Mucosa of stomach (tissue), 1 donor: ENCODE measurements around the gene PAX8.

ENCODE experiments used
- H3K27me3 ChIP-seq: one replicate; pipeline ENCODE4 v1.7.0; 2013; ENCODE audit warnings: mild to moderate bottlenecking, low read length; ENCODE audit not compliant: control insufficient read depth, insufficient read depth
- H3K36me3 ChIP-seq: one replicate; pipeline ENCODE4 v1.7.0; 2013; ENCODE audit warnings: low read length; ENCODE audit not compliant: control insufficient read depth, insufficient read depth
- H3K4me1 ChIP-seq: one replicate; pipeline ENCODE4 v1.7.0; 2013; ENCODE audit warnings: mild to moderate bottlenecking, low read length; ENCODE audit not compliant: control insufficient read depth, insufficient read depth
- H3K4me3 ChIP-seq: one replicate; pipeline ENCODE4 v1.7.0; 2013; ENCODE audit warnings: low read length
- H3K9ac ChIP-seq: one replicate; pipeline ENCODE4 v1.7.0; 2013; ENCODE audit warnings: mild to moderate bottlenecking, low read length, moderate library complexity
- H3K9me3 ChIP-seq: one replicate; pipeline ENCODE4 v1.7.0; 2013; ENCODE audit warnings: mild to moderate bottlenecking, low read length, moderate library complexity; ENCODE audit not compliant: control insufficient read depth
- donor health status: Pancreatic carcinoma.

PAX8 gene

DNA sequence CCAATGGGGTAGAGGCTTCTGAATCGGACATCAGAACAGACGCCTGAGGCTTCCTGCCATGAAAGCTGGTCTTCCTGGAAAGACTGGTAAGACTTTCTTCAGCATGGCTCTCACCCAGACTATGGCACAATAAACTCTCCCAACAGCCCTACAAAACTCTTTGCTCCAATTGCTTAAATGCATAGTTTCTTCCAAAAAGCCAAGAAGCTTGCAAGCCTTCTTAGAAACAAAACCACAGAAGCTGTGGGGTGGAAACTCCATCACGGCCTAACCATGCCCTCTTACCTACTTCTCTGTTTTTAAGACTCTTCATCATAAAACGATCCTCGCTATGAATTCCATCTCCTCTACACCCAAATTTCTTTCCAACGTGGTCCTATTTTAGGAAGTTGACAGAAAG lies 48.2 kb downstream of the PAX8 start:
- no peaks in the 10 kb centered on the region for H3K36me3 ChIP-seq
- H3K27me3 ChIP-seq: no peaks in the 10 kb centered on the region
- H3K9me3 ChIP-seq: no peaks in the 10 kb centered on the region
- no peak overlapping the region for H3K9ac ChIP-seq
- H3K4me1 ChIP-seq: peaks cover 9% of the 10 kb centered on the region
- H3K4me3 ChIP-seq: no peak overlapping the region

DNA sequence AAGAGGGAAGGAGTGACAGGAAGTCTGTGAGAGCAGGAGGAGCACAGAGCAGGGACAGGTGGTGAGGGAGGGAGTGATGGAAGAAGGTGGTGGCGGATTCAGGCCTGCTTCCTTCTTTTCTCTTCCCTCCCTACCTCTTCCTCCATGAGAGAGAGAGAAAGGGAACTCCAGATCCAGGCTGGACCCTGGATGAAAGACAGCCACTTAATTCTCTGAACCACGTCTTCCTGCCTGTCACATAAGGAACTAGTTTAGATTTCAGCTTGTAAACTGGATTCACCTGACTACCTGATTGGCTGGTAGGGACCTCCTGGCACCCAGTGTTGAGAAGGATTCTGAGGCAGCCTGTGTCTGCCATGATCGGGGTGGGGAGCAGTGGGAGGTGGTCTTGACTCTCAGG lies 48.9 kb downstream of the PAX8 start:
- Histone ChIP-seq H3K36me3 (no peaks in the 10 kb centered on the region), H3K9me3 (no peaks in the 10 kb centered on the region), H3K27me3 (no peaks in the 10 kb centered on the region), H3K4me3 (no peak overlapping the region), H3K9ac (no peak overlapping the region), H3K4me1 (peaks cover 15% of the 10 kb centered on the region)

DNA sequence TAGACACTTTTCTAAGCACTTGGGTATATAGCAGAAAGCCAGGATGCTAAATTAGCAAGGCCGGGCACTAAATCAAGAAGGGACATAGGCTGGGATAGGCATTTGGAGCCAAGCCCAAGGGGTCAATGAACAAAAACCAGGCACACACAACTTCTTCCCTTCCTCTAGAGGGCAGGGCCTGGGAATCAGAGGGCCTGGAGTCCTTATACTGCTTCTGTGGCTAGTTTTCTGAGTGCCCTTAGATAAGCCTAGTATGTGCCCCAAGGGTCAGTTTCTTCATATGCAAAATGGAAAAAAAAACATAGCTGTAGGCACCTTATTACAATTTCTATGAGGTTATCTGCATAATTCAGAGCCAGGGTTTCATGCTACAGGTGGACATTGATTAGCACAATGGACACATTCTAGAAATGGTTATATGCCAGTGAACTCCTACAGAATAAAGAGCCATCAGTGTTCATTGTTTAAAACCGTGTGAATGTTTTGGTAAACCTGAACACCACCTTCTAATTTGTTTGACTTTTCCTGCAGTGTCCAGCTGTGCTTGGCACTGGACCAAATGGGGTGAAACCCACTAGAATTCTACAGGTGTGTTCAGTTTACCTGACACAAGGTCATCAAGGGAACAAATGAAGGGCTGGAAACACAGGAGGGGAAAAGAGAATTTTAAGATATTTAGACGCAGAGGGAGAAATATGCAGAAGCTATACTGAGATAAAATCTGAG lies 49.6 kb downstream of the PAX8 start:
- Histone ChIP-seq H3K4me3 (no peak overlapping the region), H3K9ac (no peak overlapping the region), H3K9me3 (no peaks in the 10 kb centered on the region), H3K36me3 (no peaks in the 10 kb centered on the region), H3K27me3 (no peaks in the 10 kb centered on the region), H3K4me1 (peaks cover 15% of the 10 kb centered on the region)

DNA sequence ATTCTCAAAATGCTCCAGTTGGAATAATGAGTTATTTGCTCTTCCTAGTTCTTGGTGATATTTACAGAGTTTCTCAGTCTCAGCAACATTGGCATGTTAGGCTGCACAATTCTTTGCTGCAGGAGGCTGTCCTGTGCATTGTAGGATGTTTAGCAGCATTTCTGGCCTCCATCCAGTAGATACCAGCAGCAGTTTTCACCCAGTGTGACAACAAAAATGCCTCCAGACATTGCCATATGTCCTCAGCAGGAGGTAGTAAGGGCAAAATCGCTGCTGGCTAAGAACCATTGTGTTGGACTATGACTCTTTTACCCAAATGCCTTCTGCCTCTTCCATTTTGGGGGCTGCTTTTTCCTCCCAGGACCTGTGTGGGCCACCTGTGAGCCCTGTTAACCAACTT lies 50.4 kb downstream of the PAX8 start:
- Histone ChIP-seq H3K9me3 (no peaks in the 10 kb centered on the region), H3K9ac (no peak overlapping the region), H3K4me3 (no peak overlapping the region), H3K4me1 (peaks cover 15% of the 10 kb centered on the region), H3K36me3 (no peaks in the 10 kb centered on the region), H3K27me3 (no peaks in the 10 kb centered on the region)

DNA sequence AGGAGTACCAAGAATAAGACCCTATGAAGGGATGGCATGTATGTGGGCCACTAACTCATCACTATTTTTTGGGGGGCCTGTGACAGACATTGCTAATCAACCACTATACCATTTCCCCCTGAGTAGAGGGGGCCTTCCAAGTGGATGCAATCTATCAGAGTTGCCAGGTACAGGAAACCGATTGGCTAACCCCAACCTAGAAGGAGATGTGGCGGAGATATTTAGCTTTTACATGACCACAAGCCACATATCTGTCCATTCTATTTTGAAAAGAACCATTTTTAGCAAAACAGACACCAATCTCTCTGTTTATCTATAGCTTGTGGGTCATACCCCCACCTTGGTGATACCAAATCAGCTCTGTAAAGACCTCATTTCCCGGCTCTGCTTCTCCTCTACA lies 51.0 kb downstream of the PAX8 start:
- Histone ChIP-seq H3K9me3 (no peaks in the 10 kb centered on the region), H3K4me1 (peaks cover 15% of the 10 kb centered on the region), H3K27me3 (no peaks in the 10 kb centered on the region), H3K36me3 (no peaks in the 10 kb centered on the region), H3K9ac (no peak overlapping the region), H3K4me3 (no peak overlapping the region)

DNA sequence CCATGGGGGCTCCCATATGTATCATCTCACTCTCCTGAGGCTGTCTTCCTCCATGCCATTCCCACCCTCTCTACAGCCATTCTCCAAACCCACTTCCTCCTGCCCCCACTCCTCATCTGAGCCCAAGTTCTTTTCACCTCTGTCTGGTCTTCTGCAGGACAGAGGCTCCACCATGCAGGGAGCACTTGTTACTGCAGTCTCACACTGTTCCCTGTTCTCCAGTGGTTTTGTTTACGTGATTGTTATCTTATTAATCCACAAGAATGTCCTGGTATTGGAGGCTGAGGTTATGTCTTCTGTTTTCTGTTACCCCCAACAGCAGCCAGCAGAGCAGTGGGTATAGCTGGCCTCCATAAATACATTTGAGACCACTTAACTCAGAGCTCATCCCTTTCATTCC lies 51.4 kb downstream of the PAX8 start:
- Histone ChIP-seq H3K36me3 (no peaks in the 10 kb centered on the region), H3K4me3 (no peak overlapping the region), H3K27me3 (no peaks in the 10 kb centered on the region), H3K9ac (no peak overlapping the region), H3K4me1 (peaks cover 11% of the 10 kb centered on the region), H3K9me3 (no peaks in the 10 kb centered on the region)

DNA sequence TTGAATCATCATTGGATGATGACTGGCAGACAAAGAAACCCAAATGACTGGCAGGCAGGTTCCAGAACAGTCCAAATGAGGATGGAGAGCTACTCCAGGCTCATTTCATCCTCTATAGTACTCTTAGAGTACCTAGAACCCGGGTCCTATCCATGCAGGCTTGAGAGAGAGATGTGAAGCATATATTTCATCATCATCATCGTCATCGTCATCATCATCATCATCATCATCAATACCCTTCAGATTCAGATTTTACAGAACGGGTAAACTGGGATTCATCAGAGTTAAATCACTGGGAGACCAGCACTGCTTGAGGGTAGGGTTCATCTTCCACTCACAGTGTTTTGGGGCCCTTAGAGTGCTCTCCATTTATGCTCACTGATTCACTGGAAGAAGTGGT lies 52.3 kb downstream of the PAX8 start:
- Histone ChIP-seq H3K4me3 (no peak overlapping the region), H3K9me3 (no peaks in the 10 kb centered on the region), H3K4me1 (peaks cover 11% of the 10 kb centered on the region), H3K9ac (no peak overlapping the region), H3K36me3 (no peaks in the 10 kb centered on the region), H3K27me3 (no peaks in the 10 kb centered on the region)

DNA sequence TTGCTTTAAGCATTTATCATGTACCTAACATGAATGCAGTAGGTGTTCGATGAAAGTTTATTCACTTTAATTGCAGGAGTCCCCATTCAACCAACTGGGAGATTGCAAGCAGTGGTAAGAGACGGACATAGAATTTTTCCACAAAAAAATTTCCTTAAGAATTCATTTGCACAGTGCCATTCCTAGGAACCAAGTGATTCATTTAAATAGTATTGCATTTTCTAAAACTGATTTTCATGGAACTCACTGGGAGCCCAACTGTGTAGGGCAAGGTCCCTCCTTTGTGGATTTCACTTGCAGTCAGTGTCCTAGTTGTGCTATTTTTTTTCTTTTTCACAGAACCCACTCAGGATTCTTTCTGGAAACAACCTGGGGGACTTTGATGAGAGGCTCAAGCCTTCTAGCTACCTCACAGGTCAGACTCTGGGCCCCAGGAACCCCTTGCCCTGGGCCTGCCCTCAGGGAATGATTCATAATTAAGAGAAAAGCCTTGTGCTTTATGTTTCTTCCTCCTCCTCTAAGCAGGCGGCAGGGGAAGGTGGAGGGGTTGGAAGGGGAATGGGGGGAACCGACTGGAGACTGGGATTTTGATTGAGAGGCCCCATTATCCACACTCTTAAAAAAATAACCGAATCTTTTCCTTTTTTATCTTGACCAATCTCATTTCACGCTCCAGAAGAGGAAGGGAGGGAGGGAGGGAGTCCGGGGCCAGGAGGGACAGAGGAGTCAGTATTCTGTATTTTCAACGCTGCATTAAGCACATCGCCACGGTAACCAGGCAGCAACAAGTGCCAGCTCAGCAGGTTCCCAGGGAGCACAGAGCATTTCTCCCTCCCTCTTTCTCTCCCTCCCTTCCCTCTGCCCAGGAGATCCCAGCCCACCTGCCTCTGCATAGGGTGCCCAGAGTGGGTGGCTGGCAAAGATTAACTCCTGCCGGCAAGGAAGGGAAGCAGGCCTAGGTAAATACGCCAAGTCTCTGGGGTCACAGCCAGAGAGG lies 53.2 kb downstream of the PAX8 start:
- Histone ChIP-seq H3K36me3 (no peaks in the 10 kb centered on the region), H3K4me1 (peaks cover 20% of the 10 kb centered on the region), H3K4me3 (no peak overlapping the region), H3K9ac (no peak overlapping the region), H3K9me3 (no peaks in the 10 kb centered on the region), H3K27me3 (no peaks in the 10 kb centered on the region)

DNA sequence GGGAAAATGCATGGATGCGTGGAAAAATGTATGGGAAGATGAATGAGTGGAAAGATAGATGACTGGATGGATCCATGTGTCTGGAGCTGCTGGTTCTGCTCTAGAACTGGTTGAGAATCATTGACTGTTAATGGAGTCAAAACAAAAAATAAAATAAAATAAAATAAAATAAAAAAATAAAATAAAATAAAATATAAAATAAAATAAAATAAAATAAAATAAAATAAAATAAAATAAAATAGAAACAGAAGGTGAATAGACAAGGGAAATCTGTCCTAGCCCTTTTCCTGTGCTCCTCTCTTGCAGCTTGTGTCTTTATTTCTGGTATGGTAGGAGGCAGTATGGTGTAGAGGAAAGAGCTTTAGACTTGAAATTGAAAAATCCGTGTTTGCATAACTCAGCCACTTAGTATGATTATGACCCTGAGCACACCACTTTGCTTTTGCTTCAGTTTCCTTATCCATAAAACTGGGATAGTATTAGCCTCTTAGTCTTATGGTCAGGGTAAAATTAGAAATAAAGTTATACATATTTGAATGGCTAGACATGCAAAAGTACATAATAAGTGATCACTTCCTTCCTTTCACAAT lies 54.0 kb downstream of the PAX8 start:
- Histone ChIP-seq H3K4me1 (peaks cover 29% of the 10 kb centered on the region), H3K4me3 (no peak overlapping the region), H3K9me3 (no peaks in the 10 kb centered on the region), H3K27me3 (no peaks in the 10 kb centered on the region), H3K9ac (no peak overlapping the region), H3K36me3 (no peaks in the 10 kb centered on the region)

DNA sequence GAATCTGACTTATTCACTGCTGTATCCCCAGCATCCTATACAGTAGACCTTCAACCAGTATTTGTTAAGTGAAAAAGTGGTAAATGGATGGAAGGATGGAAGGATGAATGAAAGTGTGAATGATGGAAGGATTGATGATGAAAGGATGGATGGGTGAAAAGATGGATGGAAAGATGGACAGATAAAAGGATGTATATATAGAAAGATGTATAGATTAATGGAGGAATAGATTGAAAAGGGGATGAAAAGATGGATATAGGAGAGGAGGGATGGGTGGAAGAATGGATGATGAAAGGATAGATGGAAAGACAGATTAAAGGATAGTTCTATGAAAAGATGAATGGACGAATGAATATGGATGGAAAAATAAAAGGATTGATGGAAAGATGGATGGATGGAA lies 54.9 kb downstream of the PAX8 start:
- Histone ChIP-seq H3K27me3 (no peaks in the 10 kb centered on the region), H3K4me3 (no peak overlapping the region), H3K36me3 (no peaks in the 10 kb centered on the region), H3K4me1 (peaks cover 38% of the 10 kb centered on the region), H3K9me3 (no peaks in the 10 kb centered on the region), H3K9ac (no peak overlapping the region)

DNA sequence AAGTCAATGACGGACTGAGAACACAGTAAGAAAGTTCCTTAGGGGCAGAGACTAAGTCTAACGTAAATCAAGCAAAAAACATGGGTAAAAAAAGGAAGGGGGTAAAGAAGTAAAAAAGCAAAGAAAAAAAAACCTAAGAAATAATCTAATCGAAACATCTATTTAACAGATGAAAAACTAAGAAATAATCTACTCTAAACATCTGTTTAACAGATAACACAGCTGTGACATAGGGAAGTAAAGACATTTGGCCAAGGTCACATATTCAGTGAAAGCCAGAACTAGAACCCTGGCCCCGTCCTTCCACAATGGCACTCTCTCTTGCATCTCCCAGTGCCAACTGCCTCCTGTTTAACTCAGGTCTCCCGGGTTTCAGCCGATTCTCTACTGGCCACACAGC lies 56.9 kb downstream of the PAX8 start:
- Histone ChIP-seq H3K9me3 (no peaks in the 10 kb centered on the region), H3K4me1 (peaks cover 51% of the 10 kb centered on the region), H3K36me3 (no peaks in the 10 kb centered on the region), H3K9ac (no peak overlapping the region), H3K27me3 (no peaks in the 10 kb centered on the region), H3K4me3 (no peak overlapping the region)
